ENCODE results near the gene SHISAL1.

The SHISAL1 gene

DNA sequence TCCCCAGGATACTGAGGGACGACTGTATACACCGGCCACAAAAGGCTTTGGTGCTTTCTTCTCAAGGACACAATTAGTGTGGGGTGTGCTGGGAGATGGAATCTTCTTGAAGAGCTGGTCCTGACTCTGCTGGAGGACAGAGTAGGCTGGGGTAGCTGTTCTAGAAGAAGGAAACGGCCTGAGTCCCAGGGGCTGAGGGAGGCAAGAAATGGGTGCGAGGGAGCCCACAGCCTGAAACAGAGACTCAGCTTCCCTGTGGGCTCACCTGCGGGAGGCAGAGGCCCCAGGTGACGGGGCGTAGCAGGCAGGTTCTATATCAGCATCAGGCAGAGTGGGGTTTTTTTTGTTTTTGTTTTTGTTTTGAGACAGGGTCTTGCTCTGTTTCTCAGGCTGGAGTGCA lies 95.4 kb downstream of the SHISAL1 start:
- H3K36me3 Mint-ChIP-seq (ENCODE audit: low read depth): no peaks in the 10 kb centered on the region
- no peak overlapping the region for H3K4me3 Mint-ChIP-seq
- peaks cover 12% of the 10 kb centered on the region for H3K4me1 Mint-ChIP-seq
- DNase-seq: no peak
- no peak overlapping the region for H3K27ac Mint-ChIP-seq
- peaks cover 8% of the 10 kb centered on the region for H3K27me3 Mint-ChIP-seq (ENCODE audit: low read depth, poor library complexity)
- peaks cover 11% of the 10 kb centered on the region for H3K9me3 Mint-ChIP-seq
- TF ChIP-seq, protein P1, sequence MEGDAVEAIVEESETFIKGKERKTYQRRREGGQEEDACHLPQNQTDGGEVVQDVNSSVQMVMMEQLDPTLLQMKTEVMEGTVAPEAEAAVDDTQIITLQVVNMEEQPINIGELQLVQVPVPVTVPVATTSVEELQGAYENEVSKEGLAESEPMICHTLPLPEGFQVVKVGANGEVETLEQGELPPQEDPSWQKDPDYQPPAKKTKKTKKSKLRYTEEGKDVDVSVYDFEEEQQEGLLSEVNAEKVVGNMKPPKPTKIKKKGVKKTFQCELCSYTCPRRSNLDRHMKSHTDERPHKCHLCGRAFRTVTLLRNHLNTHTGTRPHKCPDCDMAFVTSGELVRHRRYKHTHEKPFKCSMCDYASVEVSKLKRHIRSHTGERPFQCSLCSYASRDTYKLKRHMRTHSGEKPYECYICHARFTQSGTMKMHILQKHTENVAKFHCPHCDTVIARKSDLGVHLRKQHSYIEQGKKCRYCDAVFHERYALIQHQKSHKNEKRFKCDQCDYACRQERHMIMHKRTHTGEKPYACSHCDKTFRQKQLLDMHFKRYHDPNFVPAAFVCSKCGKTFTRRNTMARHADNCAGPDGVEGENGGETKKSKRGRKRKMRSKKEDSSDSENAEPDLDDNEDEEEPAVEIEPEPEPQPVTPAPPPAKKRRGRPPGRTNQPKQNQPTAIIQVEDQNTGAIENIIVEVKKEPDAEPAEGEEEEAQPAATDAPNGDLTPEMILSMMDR (IDR thresholded peaks at IDR 0.05): no peak

DNA sequence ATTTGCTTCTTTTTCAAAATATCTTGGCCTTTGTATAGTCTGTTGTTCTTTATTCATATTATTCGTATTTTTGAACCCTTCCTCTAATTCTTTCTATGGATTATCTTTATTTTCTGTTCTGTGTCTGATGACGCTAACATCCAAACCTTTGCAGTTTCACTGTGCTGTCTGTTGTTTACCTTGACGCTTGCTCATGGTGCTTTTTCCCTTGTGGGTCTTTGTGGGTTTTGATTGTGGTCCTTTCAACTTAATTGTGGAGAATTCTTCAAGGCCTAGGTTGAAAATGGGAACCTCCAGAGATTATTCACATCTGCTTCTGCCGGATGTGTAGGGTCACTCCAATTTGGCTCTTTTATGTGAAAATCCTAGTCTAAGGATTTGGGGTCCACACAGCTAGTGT lies 97.5 kb downstream of the SHISAL1 start:
- H3K27me3 Mint-ChIP-seq (ENCODE audit: low read depth, poor library complexity): peaks cover 5% of the 10 kb centered on the region
- H3K4me3 Mint-ChIP-seq: no peak overlapping the region
- peaks cover 9% of the 10 kb centered on the region for H3K9me3 Mint-ChIP-seq
- no peak for DNase-seq
- H3K27ac Mint-ChIP-seq: no peak overlapping the region
- no peaks in the 10 kb centered on the region for H3K36me3 Mint-ChIP-seq (ENCODE audit: low read depth)
- peaks cover 27% of the 10 kb centered on the region for H3K4me1 Mint-ChIP-seq
- TF ChIP-seq, protein P1 (IDR thresholded peaks at IDR 0.05): no peak

GRCh38 chr22:44214764-44215163 lies 98.0 kb downstream of the SHISAL1 start:
- TF ChIP-seq, protein P1 (IDR thresholded peaks at IDR 0.05): no peak
- Mint-ChIP-seq H3K27me3 (ENCODE audit: low read depth, poor library complexity) (peaks cover 5% of the 10 kb centered on the region), H3K36me3 (ENCODE audit: low read depth) (no peaks in the 10 kb centered on the region), H3K9me3 (peaks cover 14% of the 10 kb centered on the region), H3K27ac (no peak overlapping the region), H3K4me3 (no peak overlapping the region), H3K4me1 (peaks cover 24% of the 10 kb centered on the region)
- no peak for DNase-seq

GRCh38 chr22:44214187-44214586 lies 98.6 kb downstream of the SHISAL1 start:
- H3K27me3 Mint-ChIP-seq (ENCODE audit: low read depth, poor library complexity): peaks cover 8% of the 10 kb centered on the region
- peaks cover 19% of the 10 kb centered on the region for H3K4me1 Mint-ChIP-seq
- TF ChIP-seq, protein P1 (IDR thresholded peaks at IDR 0.05): no peak
- no peak overlapping the region for H3K4me3 Mint-ChIP-seq
- H3K27ac Mint-ChIP-seq: no peak overlapping the region
- H3K36me3 Mint-ChIP-seq (ENCODE audit: low read depth): no peaks in the 10 kb centered on the region
- H3K9me3 Mint-ChIP-seq: peaks cover 20% of the 10 kb centered on the region
- no peak for DNase-seq

DNA sequence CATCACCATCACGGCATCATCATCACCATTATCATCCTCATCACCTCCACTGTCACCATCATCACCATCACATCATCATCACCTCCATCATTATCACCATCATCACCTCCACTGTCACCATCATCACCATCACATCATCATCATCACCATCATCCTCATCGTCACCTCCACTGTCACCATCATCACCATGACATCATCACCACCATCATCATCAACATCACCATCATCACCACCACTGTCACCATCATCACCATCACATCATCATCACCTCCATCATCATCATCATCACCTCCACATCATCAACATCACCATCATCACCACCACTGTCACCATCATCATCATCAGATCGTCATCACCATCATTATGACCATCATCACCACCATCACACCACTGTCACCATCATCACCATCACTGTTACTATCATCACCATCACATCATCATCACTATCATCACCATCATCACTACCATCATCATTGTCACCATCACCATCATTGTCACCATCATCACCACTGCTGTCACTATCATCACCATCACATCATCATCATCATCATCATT lies 99.2 kb downstream of the SHISAL1 start:
- H3K9me3 Mint-ChIP-seq: peaks cover 24% of the 10 kb centered on the region
- TF ChIP-seq, protein P1 (IDR thresholded peaks at IDR 0.05): no peak
- no peak overlapping the region for H3K27ac Mint-ChIP-seq
- no peak for DNase-seq
- H3K27me3 Mint-ChIP-seq (ENCODE audit: low read depth, poor library complexity): peaks cover 8% of the 10 kb centered on the region
- H3K36me3 Mint-ChIP-seq (ENCODE audit: low read depth): no peaks in the 10 kb centered on the region
- H3K4me1 Mint-ChIP-seq: peaks cover 19% of the 10 kb centered on the region
- no peak overlapping the region for H3K4me3 Mint-ChIP-seq

DNA sequence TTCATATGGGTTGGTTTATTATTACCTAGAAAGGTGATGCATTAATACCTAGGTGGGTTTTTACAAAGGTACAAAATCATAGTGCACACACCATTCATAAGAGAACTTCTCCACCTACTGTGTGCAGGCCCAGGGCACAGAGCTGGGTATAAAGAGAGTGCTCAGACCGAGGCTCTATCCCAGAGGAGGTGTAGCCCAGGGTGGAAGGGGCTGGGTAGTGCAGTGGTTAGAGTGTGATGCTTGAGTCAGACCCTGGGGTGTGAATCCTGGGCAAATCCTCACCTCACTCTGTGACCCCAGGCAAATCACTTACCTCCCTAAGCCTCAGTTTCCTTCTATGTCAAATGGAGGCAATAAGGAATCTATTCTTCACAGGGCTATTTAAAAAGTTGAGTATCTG lies 99.8 kb downstream of the SHISAL1 start:
- Mint-ChIP-seq H3K27ac (no peak overlapping the region), H3K36me3 (ENCODE audit: low read depth) (no peaks in the 10 kb centered on the region), H3K4me1 (peaks cover 19% of the 10 kb centered on the region), H3K27me3 (ENCODE audit: low read depth, poor library complexity) (peaks cover 8% of the 10 kb centered on the region), H3K9me3 (peaks cover 24% of the 10 kb centered on the region), H3K4me3 (no peak overlapping the region)
- DNase-seq: no peak
- TF ChIP-seq, protein P1 (IDR thresholded peaks at IDR 0.05): no peak

Data from nephron progenitor cell (in vitro differentiated cells).